Lower leg skin (tissue), 4 donors: ENCODE measurements around the gene COG5. TPM values are rescaled to one million over a fixed set of nuclear protein-coding genes. Genes with fewer than 3 reads are reported as not detected.

Source experiments
- DNase-seq, 2 donors: peaks; one replicate each; pipeline ENCODE4 v3.0.0-alpha.2; 2019; ENCODE audit warnings: low spot score in 2 of 2
- H3K4me3 ChIP-seq: fragments of 200-600 bp; sonication (generic); 2 replicates; pipeline ENCODE4 v1.5.1; 2017; ENCODE audit warnings: mild to moderate bottlenecking, low read depth; ENCODE audit not compliant: poor library complexity, severe bottlenecking
- CTCF ChIP-seq, 3 donors: fragments of 450-650 bp; IDR thresholded peaks; one replicate each; pipeline ENCODE4 v1.5.1; 2016; ENCODE audit warnings: antibody characterized with exemption in 3 of 3, mild to moderate bottlenecking in 3 of 3, moderate library complexity in 2 of 3
- POLR2A ChIP-seq, 2 donors: fragments of 450-650 bp; IDR thresholded peaks; one replicate each; pipeline ENCODE4 v1.6.1; 2016 to 2017; ENCODE audit warnings: antibody characterized with exemption in 2 of 2, mild to moderate bottlenecking in 1 of 2, moderate library complexity in 1 of 2
- WGBS, 2 donors: methylation state at CpG; one replicate each; pipeline ENCODE4 v1.1.5; 2018; 5-methylcytosine and 5-hydroxymethylcytosine counted together
- intact Hi-C: fragments of 100-400 bp; cut with DNase I; formaldehyde crosslinking; loops from one replicate; pipeline ENCODE4 v1.15.0; 2023; ENCODE audit warnings: low total_unique reads
- total RNA-seq, 4 donors: library from RNA; depleted of rRNA; stranded (reverse); fragments of >200 nt; gene quantifications; one replicate each; pipeline ENCODE4 v1.1.0, GENCODE V29; 2016

Gene COG5
- total RNA-seq, 4 donors from 2014 or later: 34.4 to 50.6 (median 43.4) TPM

DNA sequence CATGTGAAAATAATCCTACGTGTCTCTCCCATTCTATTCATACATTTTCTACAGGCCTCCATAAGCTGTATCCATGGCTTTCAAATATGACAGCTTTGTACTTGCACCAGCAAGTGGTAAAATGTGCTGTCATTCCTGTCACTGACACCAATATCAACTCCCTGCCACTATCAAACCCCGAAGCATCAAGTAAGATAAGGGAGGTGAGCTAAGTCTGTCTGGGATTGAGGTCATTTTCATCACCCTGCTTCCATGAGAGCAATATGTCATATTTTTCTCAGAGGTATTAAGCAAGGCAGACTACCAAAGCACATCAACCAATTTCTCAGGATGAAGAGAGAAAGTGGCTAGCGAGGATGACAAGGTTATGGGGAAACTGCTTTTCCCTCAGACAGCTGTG is 82.8 kb downstream of the COG5 start:
- 84 to 89% methylated on average over 3 of the region's 3 CpGs for WGBS, 2 donors
- TF ChIP-seq POLR2A (IDR thresholded peaks at IDR 0.05) (no peak), CTCF (IDR thresholded peaks at IDR 0.05) (no peak)
- DNase-seq: no peak
- no peak overlapping the region for H3K4me3 ChIP-seq
- intact Hi-C loops: no loop called here

DNA sequence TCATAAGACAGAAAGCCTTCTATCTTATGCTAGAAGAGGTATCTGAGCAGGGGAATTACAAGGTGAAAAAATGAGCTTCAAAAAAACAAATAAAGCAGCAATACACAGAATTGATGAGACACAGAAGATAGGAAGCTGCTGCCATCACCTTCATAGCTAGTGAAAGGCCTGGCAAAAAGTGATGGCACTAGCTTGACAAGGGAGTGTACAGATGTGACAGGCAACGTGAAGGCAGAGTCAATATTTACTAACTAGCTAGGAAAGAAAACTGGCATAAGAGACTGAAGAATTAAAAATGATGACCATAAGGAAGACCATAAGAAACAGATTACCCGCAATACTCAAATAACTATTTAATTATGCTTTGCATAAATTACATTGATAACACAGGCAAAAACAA is 84.4 kb downstream of the COG5 start:
- intact Hi-C loops: no loop called here
- 86 to 89% methylated on average over 2 of the region's 2 CpGs for WGBS, 2 donors
- no peak for DNase-seq
- TF ChIP-seq CTCF (IDR thresholded peaks at IDR 0.05) (no peak), POLR2A (IDR thresholded peaks at IDR 0.05) (no peak)
- no peak overlapping the region for H3K4me3 ChIP-seq

DNA sequence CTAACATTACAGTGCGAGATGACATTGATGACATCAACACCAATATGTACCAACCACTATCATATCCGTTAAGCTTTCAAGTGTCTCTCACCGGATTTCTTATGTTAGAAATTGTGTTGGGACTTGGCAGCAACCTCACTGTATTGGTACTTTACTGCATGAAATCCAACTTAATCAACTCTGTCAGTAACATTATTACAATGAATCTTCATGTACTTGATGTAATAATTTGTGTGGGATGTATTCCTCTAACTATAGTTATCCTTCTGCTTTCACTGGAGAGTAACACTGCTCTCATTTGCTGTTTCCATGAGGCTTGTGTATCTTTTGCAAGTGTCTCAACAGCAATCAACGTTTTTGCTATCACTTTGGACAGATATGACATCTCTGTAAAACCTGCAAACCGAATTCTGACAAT is 89.6 kb downstream of the COG5 start:
- TF ChIP-seq CTCF (IDR thresholded peaks at IDR 0.05) (no peak), POLR2A (IDR thresholded peaks at IDR 0.05) (no peak)
- DNase-seq: no peak
- intact Hi-C loops: no loop called here
- WGBS, 2 donors: 88 to 91% methylated on average over 5 of the region's 5 CpGs
- H3K4me3 ChIP-seq: no peak overlapping the region

DNA sequence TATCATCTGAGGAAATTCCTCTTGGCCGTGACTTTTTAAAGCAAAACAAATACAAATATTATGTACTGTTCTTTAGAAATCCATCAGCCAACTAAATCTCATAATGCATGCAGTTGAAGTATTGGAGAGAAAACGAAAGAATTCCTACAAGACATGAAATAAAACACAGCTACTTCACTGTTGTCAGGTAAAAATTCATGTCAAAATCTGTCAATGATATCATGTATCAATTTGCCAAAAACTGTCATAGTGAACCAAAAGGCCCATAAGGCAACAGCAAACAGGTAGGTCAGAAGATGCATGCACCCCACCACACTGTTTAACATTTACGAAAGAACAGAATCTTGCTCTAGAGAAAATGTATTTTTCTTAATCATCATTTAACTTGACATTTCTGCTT is 91.6 kb downstream of the COG5 start:
- H3K4me3 ChIP-seq: no peak overlapping the region
- WGBS, 2 donors: 74 to 80% methylated on average over 3 of the region's 3 CpGs
- no peak for DNase-seq
- TF ChIP-seq POLR2A (IDR thresholded peaks at IDR 0.05): no peak
- intact Hi-C loops: no loop called here

GRCh38 chr7:107471292-107472070 is 92.2 kb downstream of the COG5 start:
- intact Hi-C loops: no loop called here
- H3K4me3 ChIP-seq: no peak overlapping the region
- no peak for DNase-seq
- 64 to 69% methylated on average over 3 of the region's 3 CpGs for WGBS, 2 donors
- TF ChIP-seq CTCF (IDR thresholded peaks at IDR 0.05) (no peak), POLR2A (IDR thresholded peaks at IDR 0.05) (no peak)

- no peak within 1 kb of the TSS for H3K4me3 ChIP-seq
- DNase-seq: no peak
- WGBS, 2 donors: 84 to 93% methylated on average over 4 of the region's 4 CpGs
- intact Hi-C loops: no loop called here
- no peak for TF ChIP-seq CTCF (IDR thresholded peaks at IDR 0.05)
- no peak for TF ChIP-seq POLR2A (IDR thresholded peaks at IDR 0.05)
Observed at GRCh38 chr7:107469929-107470328, 93.8 kb downstream of the COG5 start, which contains the start of gene GPR22. Gene GPR22 (plus strand): TSS chr7:107470057. CDS start chr7:107474061, 4,004 bp downstream.
